ENCODE data around the gene LPCAT1. TPM values are rescaled to one million over a fixed set of nuclear protein-coding genes. Genes with fewer than 3 reads are reported as not detected.

Gene LPCAT1
- total RNA-seq, 4 donors from 2014 or later: 23.4 to 45.3 (median 26.8) TPM

DNA sequence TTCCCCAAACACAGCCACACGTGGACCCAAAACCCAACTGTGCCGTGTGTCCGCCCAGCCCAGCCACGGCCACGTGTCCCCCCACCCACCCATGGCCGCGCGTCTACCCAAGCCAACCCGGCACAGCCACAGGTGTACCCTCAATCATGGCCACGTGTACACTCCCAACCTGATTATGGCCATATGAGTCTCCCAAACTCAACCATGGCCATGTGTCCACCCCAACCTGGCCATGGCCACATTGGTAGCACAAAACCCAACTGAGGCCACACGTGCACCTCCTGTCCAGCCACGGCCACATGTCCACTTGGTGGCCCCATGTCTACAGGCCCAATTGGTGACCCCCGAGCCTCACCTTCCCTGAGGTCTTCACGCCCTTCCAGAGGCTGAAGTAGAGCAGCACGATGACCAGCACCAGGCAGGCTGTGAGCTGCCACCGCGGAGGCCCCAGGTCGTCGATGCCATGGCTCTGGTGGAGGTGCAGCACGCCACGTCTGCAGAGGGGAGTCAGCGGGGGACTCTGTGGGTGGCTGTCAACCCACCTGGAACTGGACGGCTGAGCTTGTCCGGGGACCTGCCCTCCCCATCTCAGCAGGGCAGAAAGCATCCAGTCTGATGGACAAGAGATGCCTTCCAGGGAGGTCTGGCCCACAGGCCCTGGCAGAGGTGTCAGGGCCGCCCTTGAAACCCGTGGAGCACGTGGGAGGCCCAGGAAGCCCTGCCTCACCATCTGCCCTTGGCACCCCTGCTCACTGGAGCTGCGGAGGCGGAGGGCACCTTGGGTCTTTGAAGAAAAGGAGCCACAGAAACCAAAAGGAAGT, 102.0 kb downstream of the LPCAT1 start:
- Histone ChIP-seq H3K27me3 (no peaks in the 10 kb centered on the region), H3K4me3 (no peak overlapping the region), H3K9me3 (peaks cover 0 to 25% (median 0%) of the 10 kb centered on the region in 4 donors), H3K27ac (no peak overlapping the region), H3K4me1 (no peaks in the 10 kb centered on the region), H3K36me3 (no peaks in the 10 kb centered on the region)
- 92 to 93% methylated on average over 29 of the region's 29 CpGs for WGBS, 2 donors
- no peak for TF ChIP-seq EP300 (IDR thresholded peaks at IDR 0.05)
- TF ChIP-seq, protein P1, sequence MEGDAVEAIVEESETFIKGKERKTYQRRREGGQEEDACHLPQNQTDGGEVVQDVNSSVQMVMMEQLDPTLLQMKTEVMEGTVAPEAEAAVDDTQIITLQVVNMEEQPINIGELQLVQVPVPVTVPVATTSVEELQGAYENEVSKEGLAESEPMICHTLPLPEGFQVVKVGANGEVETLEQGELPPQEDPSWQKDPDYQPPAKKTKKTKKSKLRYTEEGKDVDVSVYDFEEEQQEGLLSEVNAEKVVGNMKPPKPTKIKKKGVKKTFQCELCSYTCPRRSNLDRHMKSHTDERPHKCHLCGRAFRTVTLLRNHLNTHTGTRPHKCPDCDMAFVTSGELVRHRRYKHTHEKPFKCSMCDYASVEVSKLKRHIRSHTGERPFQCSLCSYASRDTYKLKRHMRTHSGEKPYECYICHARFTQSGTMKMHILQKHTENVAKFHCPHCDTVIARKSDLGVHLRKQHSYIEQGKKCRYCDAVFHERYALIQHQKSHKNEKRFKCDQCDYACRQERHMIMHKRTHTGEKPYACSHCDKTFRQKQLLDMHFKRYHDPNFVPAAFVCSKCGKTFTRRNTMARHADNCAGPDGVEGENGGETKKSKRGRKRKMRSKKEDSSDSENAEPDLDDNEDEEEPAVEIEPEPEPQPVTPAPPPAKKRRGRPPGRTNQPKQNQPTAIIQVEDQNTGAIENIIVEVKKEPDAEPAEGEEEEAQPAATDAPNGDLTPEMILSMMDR (IDR thresholded peaks at IDR 0.05): no peak
- TF ChIP-seq POLR2A (IDR thresholded peaks at IDR 0.05): no peak
- DNase-seq (ENCODE audit: low spot score in 2 of 2): no peak

DNA sequence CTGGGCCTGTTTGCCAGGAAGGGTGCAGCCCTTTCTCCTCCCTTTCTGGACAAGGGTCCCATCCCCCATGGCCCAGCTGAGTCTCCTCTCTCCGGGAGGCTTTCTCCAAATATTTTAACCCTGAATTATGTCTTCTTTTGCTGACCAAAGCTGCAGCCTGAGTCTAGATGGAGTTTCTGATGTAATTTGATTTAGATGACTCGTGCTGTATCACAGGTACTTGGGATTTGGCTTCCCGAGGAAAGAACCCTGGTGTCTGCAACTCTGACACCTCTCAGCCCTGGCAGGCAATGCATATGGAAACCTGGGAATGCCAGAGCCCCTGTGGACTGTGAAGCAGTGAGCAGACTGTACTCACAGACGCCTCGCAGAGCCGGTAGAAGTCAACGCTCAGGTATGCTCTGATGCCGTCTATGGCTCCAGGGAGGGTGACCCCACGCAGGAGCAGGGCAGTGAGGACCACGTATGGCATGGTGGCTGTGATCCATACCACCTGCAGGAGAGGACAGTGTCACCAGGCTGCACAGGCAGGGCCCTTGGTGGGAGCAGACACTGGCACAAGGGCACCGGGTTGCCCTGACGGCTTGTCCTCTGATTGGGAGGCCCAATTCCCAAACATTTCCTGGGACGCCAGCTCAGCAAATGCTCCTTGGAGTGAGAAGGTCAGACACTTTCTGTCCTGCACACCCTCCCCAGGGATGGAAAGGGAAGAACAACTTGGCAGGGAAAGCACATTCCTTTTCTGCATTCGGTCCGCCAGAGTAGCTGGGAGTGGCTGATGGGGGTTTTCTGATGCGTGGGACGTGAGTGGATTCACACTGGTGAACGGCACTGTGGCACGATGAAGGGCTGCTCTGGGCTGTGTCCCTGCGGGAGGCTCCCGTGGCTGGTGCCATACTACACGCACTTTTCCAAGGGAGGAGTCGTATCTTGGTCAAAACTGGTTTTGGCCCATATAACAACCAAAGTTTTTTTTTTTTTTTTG, 103.3 kb downstream of the LPCAT1 start:
- H3K4me3 ChIP-seq: no peak overlapping the region
- DNase-seq (ENCODE audit: low spot score in 2 of 2): no peak
- H3K4me1 ChIP-seq: no peaks in the 10 kb centered on the region
- no peak overlapping the region for H3K27ac ChIP-seq
- no peaks in the 10 kb centered on the region for H3K36me3 ChIP-seq
- TF ChIP-seq POLR2A (IDR thresholded peaks at IDR 0.05) (no peak), EP300 (IDR thresholded peaks at IDR 0.05) (no peak)
- TF ChIP-seq, protein P1 (IDR thresholded peaks at IDR 0.05): no peak
- no peaks in the 10 kb centered on the region for H3K27me3 ChIP-seq
- 65 to 74% methylated on average over 21 to 22 of the region's 23 CpGs for WGBS, 2 donors
- peaks cover 0 to 13% (median 0%) of the 10 kb centered on the region in 4 donors for H3K9me3 ChIP-seq

DNA sequence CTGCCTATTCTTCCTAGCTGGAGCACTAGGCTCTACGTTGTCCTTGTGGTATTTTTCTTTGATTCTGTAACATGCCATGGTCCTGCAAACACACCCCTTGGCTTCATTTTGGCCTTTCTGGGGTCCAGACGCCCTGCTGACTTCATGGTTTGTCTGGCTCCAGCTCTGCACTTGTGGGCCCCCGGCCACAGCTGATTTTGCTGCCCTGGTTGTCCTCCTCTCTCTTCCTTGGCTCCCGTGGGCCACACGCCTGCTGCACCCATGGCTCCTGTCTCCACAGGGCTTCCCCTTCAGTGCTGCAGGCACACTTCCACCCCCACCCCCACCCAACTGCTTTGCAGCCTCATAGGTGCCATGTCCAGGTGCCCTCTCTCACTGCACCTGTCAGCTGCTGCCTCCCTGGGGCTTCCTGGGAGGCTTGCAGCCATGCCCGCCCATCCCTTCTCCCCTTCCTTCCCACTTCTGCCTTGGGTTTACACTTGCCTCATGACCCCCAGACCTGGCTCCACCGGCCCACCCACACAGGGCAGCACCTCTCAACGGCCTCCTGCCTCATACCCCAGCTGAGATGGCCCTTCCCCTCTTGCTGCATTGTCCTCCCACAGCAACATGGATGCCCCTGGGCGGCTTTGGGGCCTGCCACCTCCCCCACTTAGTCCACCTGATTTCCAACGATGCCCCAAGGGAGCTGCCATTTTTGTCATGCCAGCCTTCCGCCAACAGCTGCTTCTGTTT, 104.1 kb downstream of the LPCAT1 start:
- DNase-seq (ENCODE audit: low spot score in 2 of 2): no peak
- H3K36me3 ChIP-seq: no peaks in the 10 kb centered on the region
- TF ChIP-seq, protein P1 (IDR thresholded peaks at IDR 0.05): no peak
- no peak for TF ChIP-seq EP300 (IDR thresholded peaks at IDR 0.05)
- TF ChIP-seq POLR2A (IDR thresholded peaks at IDR 0.05): no peak
- no peaks in the 10 kb centered on the region for H3K4me1 ChIP-seq
- WGBS, 2 donors: 73 to 76% methylated on average over 11 of the region's 11 CpGs
- no peak overlapping the region for H3K27ac ChIP-seq
- peaks cover 0 to 5% (median 0%) of the 10 kb centered on the region in 4 donors for H3K9me3 ChIP-seq
- H3K27me3 ChIP-seq: no peaks in the 10 kb centered on the region
- H3K4me3 ChIP-seq: no peak overlapping the region

GRCh38 chr5:1418921-1419280, 104.9 kb downstream of the LPCAT1 start:
- peaks cover 0 to 5% (median 0%) of the 10 kb centered on the region in 4 donors for H3K9me3 ChIP-seq
- H3K4me1 ChIP-seq: no peaks in the 10 kb centered on the region
- no peaks in the 10 kb centered on the region for H3K27me3 ChIP-seq
- no peak for DNase-seq (ENCODE audit: low spot score in 2 of 2)
- no peak overlapping the region for H3K4me3 ChIP-seq
- no peak for TF ChIP-seq POLR2A (IDR thresholded peaks at IDR 0.05)
- TF ChIP-seq EP300 (IDR thresholded peaks at IDR 0.05): no peak
- TF ChIP-seq, protein P1 (IDR thresholded peaks at IDR 0.05): no peak
- no peak overlapping the region for H3K27ac ChIP-seq
- no peaks in the 10 kb centered on the region for H3K36me3 ChIP-seq

All from tibial nerve (tissue), 4 donors.